ENCODE measurements around the gene CEMIP2.

- no peak for TF ChIP-seq CTCF (IDR thresholded peaks at IDR 0.05)
- no peak for TF ChIP-seq POLR2AphosphoS5 (IDR thresholded peaks at IDR 0.05)
Observed at GRCh38 chr9:71758785-71759184, 9.5 kb downstream of the CEMIP2 start.
